GM08714 (cell line): ENCODE measurements around the gene AATF.

ENCODE experiments used
- H3K4me3 ChIP-seq: fragments of 200-500 bp; sonication (Bioruptor generic); 2 replicates; pipeline ENCODE4 v1.5.1; 2014; ENCODE audit warnings: mild to moderate bottlenecking, low read length, inconsistent platforms
- ZNF274 ChIP-seq: IDR thresholded peaks from 2 replicates; pipeline ENCODE4 v1.6.1; 2012; ENCODE audit warnings: mild to moderate bottlenecking, low read depth, low read length

Gene AATF

DNA sequence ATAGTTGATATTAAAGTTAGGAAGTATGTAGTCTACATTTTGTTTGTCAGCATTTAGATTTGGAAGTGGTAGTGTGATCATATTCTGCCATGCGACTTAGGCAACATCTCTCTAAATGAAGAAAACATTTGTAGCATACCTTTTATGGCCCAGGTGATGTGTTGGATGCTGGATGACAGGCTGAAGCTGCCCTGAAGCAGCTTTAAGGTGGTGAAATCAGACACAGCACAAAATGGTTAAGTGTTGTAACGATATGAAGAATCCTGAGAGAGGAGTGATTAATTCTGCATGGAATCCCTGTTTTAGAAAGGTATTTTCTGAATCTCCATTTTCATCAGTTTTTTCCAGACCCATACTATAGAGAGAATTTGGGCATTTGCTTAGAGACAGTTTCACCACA lies 28.3 kb downstream of the AATF start:
- no peak overlapping the region for H3K4me3 ChIP-seq
- TF ChIP-seq ZNF274 = no peak

DNA sequence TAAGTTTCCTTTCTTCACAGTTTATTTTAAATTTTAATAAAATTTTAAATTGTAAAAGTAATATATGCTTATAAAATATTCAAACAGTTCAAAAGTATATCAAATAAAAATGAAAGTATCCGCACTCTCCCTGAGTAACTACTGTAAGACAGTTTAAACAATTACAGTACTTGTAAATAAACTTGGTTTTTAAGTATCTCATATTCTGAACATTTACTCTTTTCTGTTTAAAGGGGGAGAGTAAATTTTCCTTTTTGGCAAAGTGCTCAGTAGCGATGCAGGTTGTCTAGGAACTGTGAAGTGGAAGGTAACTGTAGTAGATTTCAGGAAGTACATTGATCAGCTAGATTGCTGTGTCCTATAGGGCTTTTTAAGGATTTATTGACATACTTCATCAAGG lies 28.8 kb downstream of the AATF start:
- TF ChIP-seq ZNF274 = no peak
- no peak overlapping the region for H3K4me3 ChIP-seq

DNA sequence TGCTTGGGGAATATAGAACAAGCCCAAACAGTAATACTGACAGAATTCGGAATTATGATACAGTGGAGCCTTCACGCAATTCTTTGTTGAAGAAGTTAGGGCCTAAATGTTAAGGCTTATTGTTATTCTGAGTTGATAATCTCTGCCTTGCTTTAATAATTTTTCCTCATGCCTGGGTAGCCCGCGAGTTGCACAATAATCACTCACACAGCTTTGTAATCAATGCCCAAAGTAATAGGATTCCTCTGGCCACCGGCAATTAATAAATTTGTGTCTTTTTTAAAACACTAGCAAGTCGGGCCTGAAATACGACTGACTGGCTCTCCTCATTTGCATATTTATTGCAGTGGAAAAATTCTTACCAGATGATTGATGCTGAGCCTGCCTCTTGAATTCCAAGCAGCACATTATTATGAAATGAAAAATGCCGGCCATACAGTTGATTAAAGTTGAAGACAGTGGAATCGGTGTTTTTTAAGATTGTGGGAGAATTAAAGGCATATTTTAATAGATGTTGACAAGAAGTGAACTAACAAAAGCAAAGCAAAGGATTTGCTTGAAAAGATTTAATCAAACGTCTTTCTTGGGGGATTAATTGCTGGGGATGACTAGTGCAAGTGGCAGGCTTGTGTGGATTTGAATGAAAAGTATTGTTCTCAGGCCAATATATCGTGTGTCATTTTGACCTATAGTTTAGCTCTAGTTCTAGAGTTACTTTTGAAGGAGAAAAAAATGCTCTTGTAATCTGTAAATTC lies 30.2 kb downstream of the AATF start:
- no peak overlapping the region for H3K4me3 ChIP-seq
- TF ChIP-seq ZNF274 = no peak

DNA sequence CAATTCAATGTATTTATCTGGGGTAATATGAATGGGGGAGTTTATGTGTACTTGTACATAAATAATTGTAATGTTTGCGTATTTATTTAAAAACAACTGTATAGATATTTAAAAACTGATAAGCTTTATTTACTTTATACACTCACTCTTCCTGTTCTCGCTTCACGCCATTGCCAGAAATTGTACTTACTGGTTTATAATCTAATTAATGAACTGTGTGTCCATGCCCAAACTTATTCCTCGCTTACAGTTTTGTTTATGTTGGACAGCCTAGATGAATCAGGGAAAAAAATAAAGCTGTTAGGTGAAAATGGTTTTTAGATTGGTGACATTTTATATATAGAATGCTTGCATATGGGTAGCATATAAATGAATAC lies 30.8 kb downstream of the AATF start:
- no peak for TF ChIP-seq ZNF274
- H3K4me3 ChIP-seq = no peak overlapping the region

DNA sequence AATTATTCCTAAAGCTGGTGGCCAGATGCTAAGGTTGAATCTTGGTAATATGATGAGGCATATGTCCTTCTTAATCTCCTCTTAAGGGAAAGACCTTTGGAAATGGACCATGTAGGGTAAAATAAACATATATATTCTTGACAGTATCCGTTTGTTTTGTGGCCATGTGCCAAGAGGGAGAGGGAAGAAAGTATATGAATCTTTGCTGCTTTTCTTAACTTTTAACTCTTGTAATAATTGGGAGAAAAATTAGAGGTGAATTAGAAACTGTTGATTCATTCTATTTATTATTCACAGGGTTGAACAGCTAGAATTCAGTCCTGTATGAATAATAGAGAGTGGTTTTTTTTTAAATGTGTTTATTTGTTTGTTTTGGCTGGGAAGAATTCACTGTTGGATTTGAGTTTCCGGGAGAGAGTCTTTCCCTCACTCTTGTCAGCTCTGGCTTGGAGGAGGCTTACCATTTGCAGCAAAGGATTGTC lies 31.6 kb downstream of the AATF start:
- H3K4me3 ChIP-seq = no peak overlapping the region
- no peak for TF ChIP-seq ZNF274

DNA sequence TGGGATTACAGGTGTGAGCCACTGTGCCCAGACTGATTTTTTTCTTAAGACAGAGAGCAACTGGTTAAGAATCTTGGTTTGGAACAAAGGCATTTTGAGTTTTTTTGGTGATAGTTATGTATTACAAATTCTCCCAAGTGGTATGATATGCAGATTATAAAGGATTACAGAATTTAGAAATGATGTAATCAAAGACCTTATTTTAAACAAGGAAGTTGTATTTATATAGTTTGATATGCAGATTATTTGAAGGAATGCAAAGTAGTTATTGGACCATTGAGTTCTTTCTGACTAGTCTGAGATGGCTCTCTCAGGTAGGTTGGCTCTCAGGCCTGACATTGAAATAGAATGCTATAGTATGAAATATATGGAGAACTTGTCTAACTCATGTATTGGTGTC lies 34.9 kb downstream of the AATF start:
- no peak overlapping the region for H3K4me3 ChIP-seq
- TF ChIP-seq ZNF274 = no peak

DNA sequence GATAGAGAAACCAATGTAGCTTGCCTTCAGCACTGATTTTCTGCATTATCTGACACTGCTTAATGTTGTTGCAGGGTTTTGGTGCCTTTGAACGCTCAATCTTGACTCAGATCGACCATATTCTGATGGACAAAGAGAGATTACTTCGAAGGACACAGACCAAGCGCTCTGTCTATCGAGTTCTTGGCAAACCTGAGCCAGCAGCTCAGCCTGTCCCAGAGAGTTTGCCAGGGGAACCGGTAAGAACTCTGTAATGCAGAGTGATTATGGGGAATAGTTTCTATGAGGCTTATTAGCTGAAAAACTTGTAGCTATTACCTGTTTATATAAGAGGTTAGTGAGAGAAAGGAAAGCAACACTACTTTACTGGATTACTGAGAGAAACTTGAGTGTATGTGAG lies 40.4 kb downstream of the AATF start:
- no peak for TF ChIP-seq ZNF274
- no peak overlapping the region for H3K4me3 ChIP-seq

DNA sequence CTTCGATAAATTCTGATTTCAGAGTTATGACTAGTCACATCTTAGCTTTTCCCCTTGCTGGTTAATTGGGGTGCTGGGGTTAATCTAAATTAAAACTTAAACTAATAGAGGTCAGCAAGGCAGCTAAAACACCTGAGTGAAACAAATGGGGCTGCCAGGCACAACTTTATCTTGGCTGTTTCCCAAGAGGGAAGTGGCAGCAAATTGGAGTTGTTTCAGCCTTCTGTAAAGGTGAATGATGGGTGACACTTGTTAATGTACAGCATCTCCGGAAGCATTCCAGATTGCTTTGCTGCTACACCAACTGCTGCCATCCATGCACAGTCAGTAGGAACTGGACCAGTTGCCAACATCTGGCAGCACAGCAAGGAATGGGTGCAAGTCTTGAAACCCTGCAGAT lies 43.9 kb downstream of the AATF start:
- no peak overlapping the region for H3K4me3 ChIP-seq
- no peak for TF ChIP-seq ZNF274

DNA sequence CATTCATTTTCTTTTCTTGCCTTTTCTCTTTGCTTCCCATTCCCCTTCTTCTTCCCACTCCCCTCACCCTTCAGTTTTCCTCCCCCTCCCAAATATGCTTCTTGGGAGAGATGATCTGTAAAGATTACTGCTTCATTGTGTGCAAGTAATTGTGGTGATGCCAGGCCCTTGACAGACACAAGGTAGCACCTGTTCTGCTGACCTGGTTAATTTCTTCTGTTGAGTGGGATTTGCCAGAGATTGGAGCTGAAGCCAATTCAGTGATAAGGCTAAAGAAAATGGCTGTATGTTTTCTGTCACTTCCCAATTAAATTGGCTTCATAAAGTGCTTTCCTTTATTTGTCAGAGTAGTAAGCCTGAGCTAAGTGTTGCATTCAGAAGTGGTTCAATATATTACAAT lies 44.5 kb downstream of the AATF start:
- no peak for TF ChIP-seq ZNF274

DNA sequence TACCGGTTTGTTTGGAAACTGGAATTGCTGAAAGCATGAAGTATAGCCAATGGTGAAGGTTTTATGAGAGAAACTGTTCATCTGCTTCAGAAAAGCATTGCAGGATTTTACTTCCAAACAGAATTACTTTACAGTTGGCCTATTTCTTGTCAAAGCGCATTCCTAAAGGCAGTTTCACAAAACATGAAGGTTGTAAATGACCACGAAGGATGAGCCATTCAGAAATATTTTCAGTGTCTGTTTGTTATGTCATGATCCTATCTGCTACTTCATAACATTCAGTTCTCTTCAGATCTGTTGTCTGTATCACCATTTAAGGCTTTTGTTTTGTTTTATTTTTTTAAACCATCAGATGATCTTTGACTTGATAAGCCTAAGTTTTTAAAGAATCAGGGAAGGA lies 45.7 kb downstream of the AATF start:
- no peak for TF ChIP-seq ZNF274
- no peak overlapping the region for H3K4me3 ChIP-seq

More for the DNA sequence above, 44.5 kb downstream of the AATF start:
- H3K4me3 ChIP-seq = no peak overlapping the region

DNA sequence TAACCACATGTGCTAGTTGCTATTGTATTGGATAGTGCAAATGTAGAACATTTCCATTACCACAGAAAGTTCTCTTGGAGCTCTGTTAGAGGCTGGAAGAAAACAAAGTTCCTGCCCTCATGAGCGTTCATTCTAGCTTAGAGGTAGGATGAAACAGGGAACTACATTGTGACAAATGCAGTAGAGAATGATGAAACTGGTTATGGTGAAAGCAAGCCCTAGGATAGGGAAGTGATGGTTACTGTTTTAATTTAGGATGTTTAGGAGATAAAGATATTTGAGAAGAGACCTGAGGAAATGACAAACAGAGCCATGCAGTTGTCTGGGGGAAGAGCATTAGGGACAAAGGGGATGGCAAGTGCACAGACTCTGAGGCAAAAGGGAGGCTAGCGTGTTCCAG lies 50.7 kb downstream of the AATF start:
- H3K4me3 ChIP-seq = no peak overlapping the region
- TF ChIP-seq ZNF274 = no peak

DNA sequence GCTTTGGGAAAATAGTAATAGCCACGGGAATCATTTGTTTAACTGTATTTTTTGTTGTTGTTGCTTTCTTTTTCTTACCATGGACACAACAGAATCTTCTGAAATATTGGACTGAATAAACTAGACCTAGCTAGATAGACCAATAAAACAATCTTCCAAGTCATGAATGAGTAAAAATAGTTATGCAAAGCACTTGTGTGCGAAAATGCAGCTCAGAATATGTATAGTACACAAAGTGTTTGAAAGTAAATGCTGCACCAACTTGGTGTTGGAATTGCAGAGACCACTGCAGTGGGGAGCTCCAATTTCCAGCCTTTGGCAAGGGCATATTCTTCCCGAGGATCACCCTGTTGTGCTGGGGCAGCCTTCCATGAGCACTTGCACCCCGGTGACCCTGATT lies 68.0 kb downstream of the AATF start:
- no peak overlapping the region for H3K4me3 ChIP-seq
- TF ChIP-seq ZNF274 = no peak

DNA sequence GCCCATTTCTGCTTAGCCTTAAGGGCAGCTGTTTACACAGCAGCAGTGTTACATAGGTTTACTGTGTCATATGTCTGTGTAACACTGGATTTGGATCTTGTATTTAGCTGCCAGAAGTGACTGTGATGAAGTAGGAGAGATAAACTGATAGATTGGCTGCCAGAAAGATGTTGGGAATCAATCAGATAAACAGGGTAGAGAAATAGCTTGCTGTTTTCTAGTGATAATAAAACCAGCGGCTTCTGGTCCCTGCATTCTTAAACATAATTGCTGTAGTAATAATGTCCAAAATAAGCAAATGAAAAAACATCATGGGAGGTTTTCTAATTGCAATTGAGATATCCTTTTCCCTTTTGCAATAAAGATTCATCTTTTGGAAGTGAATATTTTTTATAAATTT lies 68.7 kb downstream of the AATF start:
- no peak for TF ChIP-seq ZNF274
- H3K4me3 ChIP-seq = no peak overlapping the region

DNA sequence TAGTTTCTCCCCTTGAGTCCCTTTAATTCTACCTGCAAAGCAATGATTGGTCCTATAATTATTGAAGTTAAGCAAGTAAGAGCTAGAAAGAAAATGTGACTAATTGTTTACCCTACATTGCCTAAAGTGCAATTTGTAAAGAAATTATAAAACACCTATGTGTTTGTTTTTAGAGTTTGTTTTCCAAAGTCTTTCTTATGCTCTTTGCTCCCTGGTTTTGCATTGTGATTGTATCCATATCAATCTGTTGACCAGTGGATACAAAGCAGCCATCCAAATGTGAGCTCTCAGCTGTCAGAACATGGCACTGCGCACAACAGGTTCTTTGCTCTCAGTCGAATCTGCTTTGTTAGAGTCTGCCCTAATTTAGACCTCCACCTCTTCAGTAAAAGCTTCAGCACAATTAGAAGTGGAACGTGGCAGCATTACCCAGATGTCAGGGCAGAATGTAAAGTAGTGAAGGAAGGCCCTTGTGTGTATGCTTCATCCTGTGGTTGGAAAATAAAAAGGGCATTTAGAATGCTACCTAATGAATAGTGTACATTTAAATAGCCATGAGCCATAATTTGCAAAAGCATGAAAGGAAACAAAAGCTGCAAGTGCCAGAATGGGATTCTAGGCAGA lies 70.5 kb downstream of the AATF start:
- TF ChIP-seq ZNF274 = no peak
- no peak overlapping the region for H3K4me3 ChIP-seq

DNA sequence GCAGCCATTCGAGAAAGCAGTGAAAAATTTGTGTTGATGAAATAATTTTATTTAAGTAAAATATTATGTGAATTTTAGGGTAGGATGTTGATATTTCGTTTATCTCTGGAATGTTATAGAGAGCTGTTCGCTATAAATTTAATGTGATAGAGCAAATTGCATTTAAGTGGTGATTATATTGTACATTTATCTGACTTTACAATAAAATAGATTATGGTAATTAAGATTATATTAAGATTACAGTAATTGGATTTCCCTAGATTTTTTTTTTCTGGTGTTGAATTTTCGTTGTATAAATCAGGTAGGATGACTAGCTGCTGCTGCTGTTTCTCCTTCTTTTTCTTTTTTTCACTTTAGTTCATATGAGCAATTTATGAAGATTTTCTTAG lies 71.0 kb downstream of the AATF start:
- TF ChIP-seq ZNF274 = no peak
- no peak overlapping the region for H3K4me3 ChIP-seq
